T-helper 22 cell (primary cell): ENCODE results near the gene TXNDC11.
"Not testable (repeated sequence)": the region's sequence is repeated elsewhere in the genome, so short reads cannot be mapped to it uniquely, and the experiment has no call there.

Experiments used
- DNase-seq: peaks from one replicate; pipeline ENCODE4 v3.0.0-alpha.2; 2020; ENCODE audit warnings: low read depth

Gene TXNDC11

GRCh38 chr16:11742536-11743307 lies at the start of gene TXNDC11:
TSS of gene TXNDC11 (minus strand) at chr16:11742857. CDS start at chr16:11742730, 127 bp downstream.
- peak; percentile 98 for DNase-seq

GRCh38 chr16:11791144-11791828 lies 48.6 kb upstream of the TXNDC11 start:
- no peak for DNase-seq

GRCh38 chr16:11788914-11789313 lies 46.3 kb upstream of the TXNDC11 start:
- DNase-seq, result no peak

- DNase-seq, result not testable (repeated sequence)
These were observed 42.4 kb upstream of the TXNDC11 start for GRCh38 chr16:11784980-11785599.

- DNase-seq, result not testable (repeated sequence)
These were observed 41.7 kb upstream of the TXNDC11 start for GRCh38 chr16:11784381-11784780.

GRCh38 chr16:11784038-11784369 lies 41.3 kb upstream of the TXNDC11 start:
- no peak for DNase-seq

- peak; percentile 34 for DNase-seq
These were observed 40.8 kb upstream of the TXNDC11 start for GRCh38 chr16:11783319-11784037.

GRCh38 chr16:11781773-11782172 lies 39.1 kb upstream of the TXNDC11 start:
- DNase-seq, result no peak

GRCh38 chr16:11780991-11781680 lies 38.5 kb upstream of the TXNDC11 start:
- no peak for DNase-seq

GRCh38 chr16:11779074-11779473 lies 36.4 kb upstream of the TXNDC11 start:
- DNase-seq, result no peak

- DNase-seq, result no peak
These were observed 31.5 kb upstream of the TXNDC11 start for GRCh38 chr16:11774065-11774626.

GRCh38 chr16:11768849-11769248 lies 26.2 kb upstream of the TXNDC11 start:
- no peak for DNase-seq

- no peak for DNase-seq
These were observed 19.8 kb upstream of the TXNDC11 start for GRCh38 chr16:11762431-11762830.

GRCh38 chr16:11759997-11760396 lies 17.3 kb upstream of the TXNDC11 start:
- DNase-seq, result no peak

- DNase-seq, result no peak
These were observed 16.6 kb upstream of the TXNDC11 start for GRCh38 chr16:11759163-11759834.

GRCh38 chr16:11757671-11758545 lies 15.3 kb upstream of the TXNDC11 start:
- DNase-seq, result no peak

- DNase-seq, result no peak
These were observed 13.6 kb upstream of the TXNDC11 start for GRCh38 chr16:11756248-11756647.

GRCh38 chr16:11755022-11755760 lies 12.5 kb upstream of the TXNDC11 start:
- DNase-seq, result no peak

GRCh38 chr16:11752856-11753255 lies 10.2 kb upstream of the TXNDC11 start:
- DNase-seq, result no peak
